T47D (cell line): ENCODE measurements around the gene GCK.

ENCODE experiments used
- DNase-seq, 2 experiments: peaks; one replicate each; pipeline versions ENCODE4 v3.0.0 to v3.0.0-alpha.2; 2011 to 2012; ENCODE audit warnings: low read depth in 1 of 2, low spot score in 1 of 2
- JUND ChIP-seq: IDR thresholded peaks from 2 replicates; pipeline ENCODE4 v1.6.1; 2012; ENCODE audit warnings: low read depth
- in situ Hi-C: cut with HindIII; loops from 2 replicates; pipeline ENCODE4 v1.10.0; 2016; ENCODE audit warnings: low sequenced_read_pairs, low pct_unique_long_range_greater_than_20kb

Gene GCK

GRCh38 chr7:44152971-44153947 is 36.0 kb downstream of the GCK start:
- in situ Hi-C loops: no loop called here
- TF ChIP-seq JUND: no peak
- peak in 1 of 2 experiments; percentile 60 for DNase-seq

- in situ Hi-C loops: no loop called here
- DNase-seq: no peak
- no peak for TF ChIP-seq JUND
Measured at GRCh38 chr7:44151956-44152355, 37.3 kb downstream of the GCK start.

GRCh38 chr7:44150966-44151941 is 38.0 kb downstream of the GCK start:
- in situ Hi-C loops: no loop called here
- DNase-seq: no peak
- no peak for TF ChIP-seq JUND

- DNase-seq: no peak
- no peak for TF ChIP-seq JUND
- in situ Hi-C loops: no loop called here
Measured at GRCh38 chr7:44150466-44150832, 38.8 kb downstream of the GCK start.

- in situ Hi-C loops: no loop called here
- no peak for TF ChIP-seq JUND
- DNase-seq: no peak
Measured at GRCh38 chr7:44149571-44150465, 39.4 kb downstream of the GCK start.

- in situ Hi-C loops: no loop called here
- no peak for DNase-seq
- no peak for TF ChIP-seq JUND
Measured at GRCh38 chr7:44148961-44149536, 40.2 kb downstream of the GCK start.

GRCh38 chr7:44148166-44148565 is 41.1 kb downstream of the GCK start:
- no peak for TF ChIP-seq JUND
- DNase-seq: no peak
- in situ Hi-C loops: no loop called here

GRCh38 chr7:44147026-44147991 is 41.9 kb downstream of the GCK start:
- in situ Hi-C loops: no loop called here
- DNase-seq: no peak
- TF ChIP-seq JUND: no peak

GRCh38 chr7:44145969-44146911 is 43.0 kb downstream of the GCK start:
- TF ChIP-seq JUND: no peak
- in situ Hi-C loops: no loop called here
- DNase-seq: peak in 1 of 2 experiments; percentile 71
